ENCODE data around the gene NSD2. TPM values are rescaled to one million over a fixed set of nuclear protein-coding genes. Genes with fewer than 3 reads are reported as not detected.
A peak's percentile ranks its signal among the peaks of the same experiment; 100 is the strongest.
"Not testable (repeated sequence)": the region's sequence is repeated elsewhere in the genome, so short reads cannot be mapped to it uniquely, and the experiment has no call there.

The NSD2 gene
- total RNA-seq, 3 donors from 2014 or later: 82.8 to 114 (median 83.3) TPM

- no peak overlapping the region for H3K4me3 ChIP-seq
- H3K4me1 ChIP-seq (ENCODE audit: low read depth): no peaks in the 10 kb centered on the region
- TF ChIP-seq CTCF (IDR thresholded peaks at IDR 0.05): no peak
- ATAC-seq (peak; percentile 62), DNase-seq (peak in 1 of 3 donors; percentile 53)
- no peaks in the 10 kb centered on the region for H3K9me3 ChIP-seq
- no peaks in the 10 kb centered on the region for H3K36me3 ChIP-seq (ENCODE audit: low read depth)
- intact Hi-C loops (cut with DNase I, micrococcal nuclease): no loop called here
Observed at GRCh38 chr4:1991596-1992434, 120.6 kb downstream of the NSD2 start.

- Histone ChIP-seq H3K9me3 (peaks cover 3% of the 10 kb centered on the region), H3K4me3 (no peak overlapping the region), H3K4me1 (ENCODE audit: low read depth) (no peaks in the 10 kb centered on the region), H3K36me3 (ENCODE audit: low read depth) (no peaks in the 10 kb centered on the region)
- peak in 1 of 3 donors; percentile 47 for DNase-seq
- intact Hi-C loops (cut with DNase I, micrococcal nuclease): no loop called here
- TF ChIP-seq CTCF (IDR thresholded peaks at IDR 0.05): no peak
- ATAC-seq: no peak
Observed at GRCh38 chr4:1992468-1993168, 121.4 kb downstream of the NSD2 start.

- no peak for DNase-seq
- TF ChIP-seq CTCF (IDR thresholded peaks at IDR 0.05): no peak
- no peak overlapping the region for H3K4me3 ChIP-seq
- H3K36me3 ChIP-seq (ENCODE audit: low read depth): no peaks in the 10 kb centered on the region
- intact Hi-C loops (cut with DNase I, micrococcal nuclease): no loop called here
- no peak for ATAC-seq
- peaks cover 3% of the 10 kb centered on the region for H3K9me3 ChIP-seq
- no peaks in the 10 kb centered on the region for H3K4me1 ChIP-seq (ENCODE audit: low read depth)
Observed at GRCh38 chr4:1993169-1993516, 122.0 kb downstream of the NSD2 start.

- H3K9me3 ChIP-seq; DNase-seq; H3K4me1 ChIP-seq (ENCODE audit: low read depth); intact Hi-C loops (cut with DNase I, micrococcal nuclease); H3K36me3 ChIP-seq (ENCODE audit: low read depth); H3K4me3 ChIP-seq; ATAC-seq: not testable (repeated sequence)
Observed at GRCh38 chr4:1993718-1994516, 122.7 kb downstream of the NSD2 start.

GRCh38 chr4:1994938-1995337, 123.7 kb downstream of the NSD2 start:
- intact Hi-C loops (cut with DNase I, micrococcal nuclease): no loop called here
- no peaks in the 10 kb centered on the region for H3K36me3 ChIP-seq (ENCODE audit: low read depth)
- H3K9me3 ChIP-seq: peaks cover 3% of the 10 kb centered on the region
- ATAC-seq (no peak), DNase-seq (no peak)
- H3K4me1 ChIP-seq (ENCODE audit: low read depth): no peaks in the 10 kb centered on the region
- no peak for TF ChIP-seq CTCF (IDR thresholded peaks at IDR 0.05)
- H3K4me3 ChIP-seq: no peak overlapping the region

Measured in mucosa of descending colon (tissue), 3 donors.